Gastroesophageal sphincter (tissue), 3 donors: ENCODE measurements around the gene PDLIM5.

Source experiments
- POLR2A ChIP-seq, 2 donors: fragments of 450-650 bp; IDR thresholded peaks; one replicate each; pipeline ENCODE4 v1.6.1; 2017; ENCODE audit warnings: antibody characterized with exemption in 2 of 2, mild to moderate bottlenecking in 2 of 2, moderate library complexity in 1 of 2
- POLR2AphosphoS5 ChIP-seq: sonication (generic); formaldehyde crosslinking; IDR thresholded peaks from one replicate; pipeline ENCODE4 v1.6.1; 2017; ENCODE audit warnings: antibody characterized with exemption
- TF ChIP-seq, protein P1 (sequence below), 4 experiments: fragments of 200-600 bp in 2 of 4; fragments of 450-650 bp in 2 of 4; sonication (generic) in 1 of 4; IDR thresholded peaks; one replicate each; pipeline ENCODE4 v1.5.1; 2017 to 2019; ENCODE audit warnings: antibody characterized with exemption in 4 of 4, mild to moderate bottlenecking in 2 of 4, moderate library complexity in 2 of 4

DNA sequence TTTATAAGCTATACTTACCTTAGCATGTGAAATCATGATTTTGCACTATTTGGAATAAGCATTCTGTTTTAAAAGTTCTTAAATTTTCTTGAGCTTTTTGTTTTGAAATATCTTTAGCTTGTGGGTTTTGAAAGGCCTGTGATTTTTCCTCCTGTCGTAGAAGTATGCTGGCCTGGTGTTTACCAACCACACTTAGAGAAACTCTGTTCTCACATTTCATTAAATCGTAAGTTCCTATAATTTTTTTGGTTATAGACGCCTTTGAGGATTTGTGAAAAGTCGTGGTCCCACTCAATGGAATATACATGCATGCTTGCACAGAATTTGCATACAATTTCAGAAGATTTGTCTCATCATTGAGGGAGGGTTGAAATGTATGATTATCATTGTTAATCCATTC is 63.6 kb downstream of the PDLIM5 start:
- TF ChIP-seq, protein P1, sequence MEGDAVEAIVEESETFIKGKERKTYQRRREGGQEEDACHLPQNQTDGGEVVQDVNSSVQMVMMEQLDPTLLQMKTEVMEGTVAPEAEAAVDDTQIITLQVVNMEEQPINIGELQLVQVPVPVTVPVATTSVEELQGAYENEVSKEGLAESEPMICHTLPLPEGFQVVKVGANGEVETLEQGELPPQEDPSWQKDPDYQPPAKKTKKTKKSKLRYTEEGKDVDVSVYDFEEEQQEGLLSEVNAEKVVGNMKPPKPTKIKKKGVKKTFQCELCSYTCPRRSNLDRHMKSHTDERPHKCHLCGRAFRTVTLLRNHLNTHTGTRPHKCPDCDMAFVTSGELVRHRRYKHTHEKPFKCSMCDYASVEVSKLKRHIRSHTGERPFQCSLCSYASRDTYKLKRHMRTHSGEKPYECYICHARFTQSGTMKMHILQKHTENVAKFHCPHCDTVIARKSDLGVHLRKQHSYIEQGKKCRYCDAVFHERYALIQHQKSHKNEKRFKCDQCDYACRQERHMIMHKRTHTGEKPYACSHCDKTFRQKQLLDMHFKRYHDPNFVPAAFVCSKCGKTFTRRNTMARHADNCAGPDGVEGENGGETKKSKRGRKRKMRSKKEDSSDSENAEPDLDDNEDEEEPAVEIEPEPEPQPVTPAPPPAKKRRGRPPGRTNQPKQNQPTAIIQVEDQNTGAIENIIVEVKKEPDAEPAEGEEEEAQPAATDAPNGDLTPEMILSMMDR (IDR thresholded peaks at IDR 0.05), result no peak
- no peak for TF ChIP-seq POLR2AphosphoS5
- no peak for TF ChIP-seq POLR2A (IDR thresholded peaks at IDR 0.05)
